Measurements from ENCODE around the gene ADGRG6.
"Not testable (repeated sequence)": the region's sequence is repeated elsewhere in the genome, so short reads cannot be mapped to it uniquely, and the experiment has no call there.

The ADGRG6 gene

DNA sequence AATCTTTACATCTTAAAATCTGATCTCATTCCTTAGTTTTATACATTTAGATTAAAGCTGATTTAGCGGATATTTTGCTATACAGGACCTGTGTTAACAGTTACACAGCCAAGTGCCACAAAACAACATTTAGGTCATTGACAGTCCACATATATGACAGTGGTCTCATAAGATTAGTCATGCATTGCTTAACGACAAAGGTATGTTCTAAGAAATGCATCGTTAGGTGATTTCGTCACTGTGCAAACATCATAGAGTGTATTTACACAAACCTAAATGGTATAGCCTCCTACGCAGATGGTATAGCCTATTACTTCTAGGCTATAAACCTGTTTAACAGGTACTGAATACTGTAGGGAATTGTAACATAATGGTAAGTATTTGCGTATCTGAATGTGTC lies 21.6 kb downstream of the ADGRG6 start:
- no peak for DNase-seq

DNA sequence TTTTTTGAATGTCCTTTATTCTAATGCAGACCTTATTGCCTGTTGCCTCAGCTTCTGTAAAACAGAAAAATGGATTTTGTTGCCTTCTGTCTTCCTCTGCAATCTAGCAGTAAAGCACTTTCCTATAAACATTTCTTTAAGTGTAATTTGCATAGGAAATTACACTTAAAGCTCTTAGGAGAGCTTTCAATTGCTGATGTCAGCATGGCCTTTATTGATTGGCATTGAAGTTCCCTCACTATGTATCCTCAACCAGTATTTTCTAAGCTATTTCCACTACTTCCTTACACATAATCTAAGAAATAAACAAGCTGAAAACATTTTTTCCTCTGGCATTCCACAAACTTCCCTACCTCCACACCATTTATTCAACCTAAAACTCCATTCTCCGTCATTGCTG lies 22.3 kb downstream of the ADGRG6 start:
- no peak for DNase-seq

DNA sequence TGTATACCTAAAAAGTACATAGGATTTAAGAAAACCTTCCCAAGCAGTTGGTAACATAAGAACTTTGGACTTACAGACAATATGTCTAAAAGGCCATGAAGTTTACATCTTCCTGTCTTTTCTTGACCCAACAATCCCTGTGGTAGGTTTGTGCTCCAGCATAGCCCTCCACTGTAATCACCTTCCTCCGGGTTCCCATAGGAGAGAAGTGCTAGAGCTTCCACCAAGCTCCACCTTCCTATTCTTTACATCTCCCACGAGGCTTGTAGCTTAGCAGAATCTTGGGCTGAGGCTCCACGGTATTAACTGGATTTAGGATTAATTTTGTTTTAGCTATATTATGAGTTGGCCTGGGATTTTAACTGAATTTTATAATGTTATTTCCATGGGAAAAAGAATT lies 23.3 kb downstream of the ADGRG6 start:
- DNase-seq: no peak

DNA sequence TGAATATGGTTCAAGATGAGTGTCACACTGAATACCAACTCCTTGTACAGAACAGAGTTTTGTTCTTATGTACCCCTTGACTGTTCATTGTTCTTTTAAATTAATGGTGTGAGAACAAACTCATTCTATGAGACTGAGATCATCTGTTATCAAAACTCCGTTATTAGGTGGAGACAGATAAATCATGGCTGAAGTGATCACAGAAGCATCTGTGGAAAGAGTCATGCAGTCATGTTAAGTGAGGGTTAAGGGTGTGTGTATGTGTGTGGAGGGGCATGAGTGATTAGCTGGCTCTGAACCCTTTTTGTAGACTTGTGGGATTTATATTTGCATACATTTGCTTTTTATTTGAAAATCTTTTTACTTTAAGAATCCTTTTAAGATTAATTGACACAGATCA lies 24.7 kb downstream of the ADGRG6 start:
- DNase-seq: no peak

DNA sequence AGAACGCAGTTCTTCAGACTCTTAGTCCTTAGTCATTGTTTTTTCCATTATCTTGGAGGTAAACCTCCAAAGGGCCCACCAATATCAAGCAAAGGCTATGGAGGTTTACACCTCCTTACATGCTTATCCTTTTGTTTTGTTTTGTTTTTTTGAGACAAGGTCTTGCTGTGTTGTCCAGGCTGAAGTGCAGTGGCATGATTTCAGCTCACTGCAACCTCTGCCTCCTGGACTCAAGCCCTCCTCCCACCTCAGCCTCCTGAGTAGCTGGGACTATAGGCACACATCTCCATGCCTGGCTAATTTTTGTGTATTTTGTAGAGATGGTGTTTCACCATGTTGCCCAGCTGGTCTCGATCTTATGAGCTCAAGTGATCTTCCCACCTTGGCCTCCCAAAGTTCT lies 26.3 kb downstream of the ADGRG6 start:
- no peak for DNase-seq

DNA sequence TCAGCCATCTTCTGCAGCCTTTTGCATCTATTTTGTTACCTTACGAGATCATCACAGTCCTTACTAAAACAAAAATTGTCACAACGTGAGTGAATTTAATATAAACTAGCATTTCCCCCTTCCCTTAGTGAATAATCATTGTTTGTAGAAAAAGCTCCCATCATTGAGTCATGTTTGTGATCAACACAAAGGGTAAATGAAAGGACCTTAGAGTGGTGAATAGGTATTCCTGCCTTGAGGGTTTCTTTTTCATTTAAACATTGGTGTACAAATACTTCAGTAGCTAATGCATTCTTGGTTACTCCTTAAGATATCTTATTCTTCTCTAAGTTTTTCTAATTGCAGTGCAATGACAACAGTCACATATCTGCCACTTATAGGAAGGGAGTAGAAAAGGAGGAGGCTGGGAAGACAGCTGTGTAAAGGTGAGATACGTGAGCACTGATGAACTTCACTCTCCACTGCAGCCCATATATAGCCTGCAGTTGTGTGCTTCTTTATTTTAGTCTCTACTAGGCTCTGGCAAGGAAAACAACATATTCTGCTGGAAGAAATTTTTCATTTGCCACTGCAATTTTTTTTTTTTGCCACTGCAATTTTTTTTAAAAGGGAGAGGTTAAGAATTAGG lies 27.8 kb downstream of the ADGRG6 start:
- DNase-seq: no peak

DNA sequence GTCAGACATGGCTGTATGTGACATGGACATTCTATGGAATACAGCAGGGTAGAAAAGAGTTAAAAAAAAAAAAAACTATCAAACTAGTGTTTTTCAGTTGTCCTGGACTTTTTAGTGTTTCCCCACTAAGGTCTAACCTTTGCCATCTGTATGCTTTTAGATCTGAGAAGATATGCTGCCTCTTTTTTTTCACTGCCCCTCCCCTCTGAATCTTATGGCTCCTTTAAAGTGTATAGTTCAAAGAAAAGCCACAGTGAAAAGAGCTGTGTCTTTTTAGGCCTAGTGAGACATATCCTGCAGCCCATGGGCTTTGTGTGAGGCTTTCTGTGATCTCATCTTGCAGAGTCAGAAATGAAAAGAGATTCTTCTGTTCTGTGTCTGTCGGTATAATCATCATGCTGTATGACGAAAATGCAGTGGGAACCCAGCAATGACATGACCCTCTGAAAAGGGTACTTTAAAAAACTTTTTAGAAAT lies 29.3 kb downstream of the ADGRG6 start:
- no peak for DNase-seq

DNA sequence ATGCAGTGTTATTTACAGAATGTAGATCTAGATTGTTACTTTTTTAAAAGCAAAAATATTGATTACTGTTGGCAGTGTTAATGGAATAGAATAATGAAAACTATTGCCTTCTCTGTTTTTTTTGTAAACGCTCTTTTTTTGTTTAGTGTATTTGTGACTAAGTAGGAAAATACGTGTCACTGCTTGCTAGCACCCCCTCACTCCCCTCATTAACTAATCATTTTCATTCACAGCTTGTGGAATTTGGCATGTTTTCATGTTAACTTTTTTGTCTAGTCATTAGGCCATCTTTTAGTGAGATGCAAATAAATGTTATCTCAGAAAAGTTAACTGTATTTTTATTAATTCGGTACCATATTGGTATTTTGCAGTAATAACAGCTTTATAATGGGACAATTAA lies 29.8 kb downstream of the ADGRG6 start:
- no peak for DNase-seq

DNA sequence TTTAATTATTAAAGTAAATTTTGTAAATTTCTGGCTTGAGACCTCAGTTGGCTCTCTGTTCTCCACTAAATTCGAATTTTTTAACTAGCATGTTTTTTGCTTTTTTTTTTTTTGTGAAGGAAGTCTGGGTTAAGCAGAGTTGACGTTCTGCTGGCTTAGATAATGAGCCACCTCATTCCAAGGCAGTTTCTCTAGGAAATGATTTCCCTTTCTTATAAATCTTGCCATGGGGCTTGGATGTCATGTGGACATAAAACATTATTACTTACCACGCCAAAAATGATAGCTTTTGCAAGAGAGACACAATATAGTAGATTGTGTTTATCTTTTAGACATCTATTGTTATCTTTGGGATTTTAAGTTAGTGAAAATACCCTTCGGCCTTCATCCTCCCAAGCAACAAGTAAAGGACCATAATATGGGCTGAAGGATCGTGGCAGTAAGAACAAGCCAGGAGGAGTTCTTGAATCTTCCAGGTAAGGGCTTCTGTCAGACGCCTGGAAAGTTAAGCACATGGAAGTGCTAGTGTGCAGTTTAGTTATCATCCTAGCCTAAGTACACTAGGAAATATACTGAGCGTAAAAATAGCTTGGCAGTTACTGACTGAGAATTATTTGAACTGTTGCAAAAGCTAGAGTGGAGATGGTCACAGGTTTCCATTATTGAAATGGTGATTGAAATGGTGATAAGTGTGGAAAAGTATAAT lies 30.7 kb downstream of the ADGRG6 start:
- DNase-seq: no peak

DNA sequence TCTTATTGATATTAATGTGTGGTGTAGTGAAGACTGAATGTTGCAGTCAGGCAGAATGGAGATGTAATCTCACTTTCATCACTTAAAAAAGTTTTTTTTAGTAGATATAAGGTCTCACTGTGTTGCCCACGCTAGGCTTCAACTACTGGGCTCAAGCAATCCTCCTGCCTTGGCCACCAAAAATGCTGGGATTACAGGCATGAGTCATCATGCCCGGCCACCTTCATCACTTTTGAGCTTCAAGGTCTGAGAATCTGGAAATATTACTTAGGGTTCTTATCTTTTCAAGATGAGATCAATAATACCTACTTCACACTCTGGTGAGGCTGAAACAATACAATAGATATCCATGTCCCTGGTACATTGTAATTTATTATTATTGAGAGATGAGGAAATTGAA lies 31.6 kb downstream of the ADGRG6 start:
- no peak for DNase-seq

DNA sequence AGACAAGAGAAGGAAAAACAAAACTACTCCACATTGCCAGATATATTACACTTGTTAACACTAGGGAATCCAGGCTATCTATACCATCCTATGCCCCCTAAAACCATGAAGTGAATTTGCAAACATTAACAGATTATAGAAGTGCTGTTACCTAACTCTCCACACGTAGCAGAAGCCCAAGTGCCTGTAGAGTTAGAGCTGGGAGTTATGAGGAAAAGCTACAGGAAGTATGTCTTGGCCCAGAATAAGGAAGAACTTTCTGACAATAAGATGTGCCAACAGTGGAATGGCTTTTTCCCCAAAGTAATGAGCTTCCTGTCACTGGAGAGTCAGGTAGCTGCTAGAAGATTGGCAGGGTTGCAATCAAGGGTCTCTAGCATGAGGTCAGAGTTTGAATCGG lies 32.5 kb downstream of the ADGRG6 start:
- no peak for DNase-seq

DNA sequence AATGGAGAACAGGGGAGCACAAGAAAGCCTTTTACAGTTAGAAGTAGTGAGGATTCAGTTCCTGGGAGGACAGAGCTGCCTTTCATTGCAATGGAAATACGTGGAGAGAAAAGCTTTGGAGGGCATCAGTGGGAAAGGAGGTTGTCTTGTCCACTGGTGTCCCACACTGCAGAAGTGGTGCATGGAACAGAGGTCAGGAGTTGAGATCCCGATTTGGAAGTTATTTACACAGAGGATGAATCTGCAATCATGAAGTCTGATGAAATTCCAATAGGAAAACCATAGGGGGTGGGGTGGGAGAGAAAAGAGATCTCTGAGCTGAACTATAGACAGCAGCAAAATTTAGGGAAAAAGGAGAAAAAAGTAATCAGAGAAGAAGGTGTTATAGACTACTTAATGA lies 33.6 kb downstream of the ADGRG6 start:
- no peak for DNase-seq

DNA sequence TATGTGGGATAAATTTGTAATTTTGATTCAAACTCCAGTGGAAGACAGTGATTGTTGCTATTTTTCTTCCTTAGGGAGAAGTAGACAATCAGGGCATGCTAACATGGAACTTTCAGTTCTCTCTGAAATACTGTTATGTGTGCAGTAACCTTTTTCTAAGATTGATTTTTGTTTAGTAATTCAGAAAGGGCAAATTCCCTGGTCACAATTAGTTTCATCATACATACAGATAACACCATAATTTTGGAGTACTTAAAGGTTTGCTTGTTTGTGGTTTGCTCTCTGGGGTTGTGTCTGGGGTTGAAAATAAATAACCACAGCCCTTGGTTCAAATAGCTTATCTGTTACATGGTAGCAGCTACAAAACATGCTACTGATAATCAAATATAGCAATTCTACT lies 34.4 kb downstream of the ADGRG6 start:
- DNase-seq: no peak

DNA sequence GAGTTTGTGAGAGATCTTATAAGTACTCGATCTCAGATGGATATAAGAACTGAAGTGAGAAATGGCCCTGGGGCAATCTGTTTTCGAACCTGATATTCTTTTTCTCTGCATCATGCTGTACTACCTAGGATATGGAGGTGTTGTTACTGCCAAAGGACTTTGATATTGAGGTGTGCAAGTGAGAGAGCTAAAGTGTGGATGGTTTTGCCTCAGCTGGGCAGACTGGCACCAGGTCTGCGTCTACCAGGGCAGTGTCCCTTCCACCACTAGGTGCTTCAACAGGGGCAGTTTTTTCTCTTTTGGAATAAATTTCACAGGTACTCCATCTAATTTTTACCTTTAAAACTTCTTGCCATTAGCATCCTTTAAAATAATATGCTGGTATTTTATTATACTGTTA lies 35.0 kb downstream of the ADGRG6 start:
- no peak for DNase-seq

DNA sequence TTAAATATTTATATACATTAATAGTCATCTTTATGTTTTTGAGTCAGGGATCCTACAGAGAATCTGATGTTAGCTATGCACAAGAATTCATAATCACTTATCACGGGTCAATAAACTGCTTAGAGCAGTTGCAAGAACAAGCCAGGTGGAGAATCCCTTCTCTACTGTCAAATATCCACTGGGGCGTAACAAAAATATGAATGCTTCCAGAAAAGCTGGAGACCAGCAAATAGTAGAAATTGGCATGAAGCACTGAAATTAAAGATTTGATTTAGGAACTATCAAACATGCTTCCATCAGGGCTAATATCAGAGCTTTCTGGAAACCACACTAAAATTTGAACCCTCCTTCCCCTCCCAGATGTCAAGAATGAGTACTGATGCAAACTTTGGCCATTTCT lies 37.3 kb downstream of the ADGRG6 start:
- no peak for DNase-seq

DNA sequence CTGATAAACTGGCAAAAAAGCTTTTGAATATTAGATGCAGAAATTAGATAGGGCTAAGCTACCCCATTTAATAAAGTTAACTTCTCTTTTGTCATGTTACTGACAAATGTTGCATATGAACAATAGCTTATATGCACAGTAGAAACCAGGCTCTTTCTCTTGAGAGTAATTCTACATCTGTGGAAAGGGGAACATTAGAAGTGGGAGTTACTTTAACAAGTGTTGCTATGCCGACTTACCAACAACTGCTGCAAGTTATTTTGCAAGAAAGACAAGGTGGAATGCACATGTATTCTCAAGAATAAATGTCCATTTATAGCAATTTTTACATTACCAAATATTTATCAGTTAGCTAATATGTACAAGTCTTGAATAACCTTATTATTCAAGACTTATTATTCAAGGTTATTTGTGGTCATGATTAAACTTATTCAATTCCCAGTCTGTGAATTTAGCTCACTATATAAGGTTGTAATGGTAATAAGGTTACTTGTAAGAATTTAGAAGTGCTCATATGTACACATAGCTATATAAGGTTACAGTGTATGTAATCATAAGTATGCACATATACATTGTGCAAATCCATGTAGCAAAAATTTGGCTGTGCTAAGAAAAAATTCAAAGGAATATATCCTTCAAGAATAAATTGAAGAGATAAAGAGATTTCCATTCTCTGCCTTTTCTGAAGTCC lies 38.3 kb downstream of the ADGRG6 start:
- DNase-seq: no peak

DNA sequence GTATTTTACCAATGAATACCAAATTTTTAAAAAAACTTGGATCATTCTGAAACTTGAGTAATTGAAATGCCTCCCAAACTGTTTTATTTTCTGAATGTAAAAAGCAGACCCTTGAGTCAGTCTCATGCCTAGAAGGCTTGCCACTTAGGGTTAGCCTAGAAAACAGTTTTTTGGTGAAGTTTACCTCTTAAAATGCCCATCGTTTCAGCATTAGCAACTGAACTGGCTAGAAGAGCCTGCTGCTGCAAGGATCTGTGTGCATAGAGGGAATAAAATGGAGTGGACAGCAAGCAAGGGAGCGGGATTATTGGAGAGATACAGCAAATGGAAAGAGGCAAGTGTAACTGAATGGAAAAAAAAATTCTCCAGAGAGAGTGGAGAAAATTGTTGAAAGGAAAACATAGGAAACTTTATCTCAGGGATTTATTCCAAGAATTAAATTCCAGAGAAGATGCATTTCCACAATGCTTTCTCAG lies 40.1 kb downstream of the ADGRG6 start:
- no peak for DNase-seq

DNA sequence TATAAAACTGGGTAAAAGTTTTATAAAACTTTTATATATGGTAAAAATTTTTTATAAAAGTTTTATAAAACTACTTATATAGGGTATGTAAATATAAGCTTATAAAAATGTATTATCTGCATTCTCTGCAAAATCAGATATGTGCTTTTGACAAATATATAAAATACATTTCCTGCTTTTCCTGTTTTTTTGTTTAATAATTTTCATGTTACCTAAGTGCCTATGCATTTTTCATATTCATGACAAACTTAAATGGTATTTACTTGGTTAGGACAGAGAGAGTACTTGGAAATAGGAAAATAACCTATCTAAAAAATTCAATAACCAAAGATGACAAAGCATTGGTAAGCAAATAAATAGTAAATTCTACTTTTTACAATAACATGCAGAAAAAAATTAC lies 41.2 kb downstream of the ADGRG6 start:
- no peak for DNase-seq

DNA sequence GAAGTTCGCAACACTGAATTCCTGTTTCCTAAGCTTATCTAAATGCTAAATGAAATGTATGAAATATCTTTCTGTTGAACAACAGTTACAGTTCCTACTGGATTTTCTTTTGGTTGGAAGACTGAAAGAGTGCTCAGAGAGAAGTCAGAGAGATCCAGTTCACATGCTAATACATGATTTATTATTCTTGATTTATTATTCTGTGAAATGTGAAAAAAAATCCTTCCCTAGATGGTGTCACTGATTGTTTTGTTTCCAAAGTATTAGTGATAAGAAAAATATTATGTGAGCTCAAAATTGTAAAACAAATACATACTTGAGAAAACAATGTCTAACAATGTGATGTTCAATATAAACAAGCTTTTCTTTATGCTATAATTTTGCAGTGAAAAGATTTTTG lies 42.1 kb downstream of the ADGRG6 start:
- DNase-seq: no peak

DNA sequence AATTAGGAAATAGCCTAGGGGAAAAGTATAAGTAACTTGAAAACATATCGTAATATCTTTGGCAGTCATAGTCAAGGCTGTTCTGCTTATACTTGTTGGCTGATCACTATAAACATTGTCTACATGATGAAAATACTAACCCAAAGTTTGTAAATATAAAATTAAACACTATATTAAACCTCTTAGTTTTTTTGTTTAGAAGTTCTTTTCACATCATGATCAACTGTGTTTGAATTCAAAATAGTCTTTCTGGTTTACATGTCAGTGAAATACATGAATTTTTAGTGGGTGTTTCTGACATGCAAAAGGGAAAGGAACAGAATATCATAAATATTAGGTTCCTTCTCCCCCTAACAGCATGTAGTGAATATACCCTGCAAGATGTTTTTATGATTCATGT lies 43.5 kb downstream of the ADGRG6 start:
- DNase-seq: no peak

DNA sequence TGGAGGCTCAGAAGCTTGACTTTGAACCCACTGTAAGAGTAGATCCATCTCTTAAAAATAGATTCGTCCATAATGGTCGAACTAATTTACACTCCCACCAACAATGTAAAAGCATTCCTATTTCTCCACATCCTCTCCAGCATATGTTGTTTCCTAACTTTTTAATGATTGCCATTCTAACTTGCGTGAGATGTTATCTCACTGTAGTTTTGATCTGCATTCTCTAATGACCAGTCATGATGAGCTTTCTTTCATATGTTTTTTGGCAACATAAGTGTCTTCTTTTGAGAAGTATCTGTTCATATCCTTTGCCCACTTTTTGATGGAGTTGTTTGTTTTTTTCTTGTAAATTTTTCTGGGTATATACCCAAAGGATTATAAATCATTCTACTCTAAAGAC lies 44.4 kb downstream of the ADGRG6 start:
- DNase-seq: not testable (repeated sequence)

DNA sequence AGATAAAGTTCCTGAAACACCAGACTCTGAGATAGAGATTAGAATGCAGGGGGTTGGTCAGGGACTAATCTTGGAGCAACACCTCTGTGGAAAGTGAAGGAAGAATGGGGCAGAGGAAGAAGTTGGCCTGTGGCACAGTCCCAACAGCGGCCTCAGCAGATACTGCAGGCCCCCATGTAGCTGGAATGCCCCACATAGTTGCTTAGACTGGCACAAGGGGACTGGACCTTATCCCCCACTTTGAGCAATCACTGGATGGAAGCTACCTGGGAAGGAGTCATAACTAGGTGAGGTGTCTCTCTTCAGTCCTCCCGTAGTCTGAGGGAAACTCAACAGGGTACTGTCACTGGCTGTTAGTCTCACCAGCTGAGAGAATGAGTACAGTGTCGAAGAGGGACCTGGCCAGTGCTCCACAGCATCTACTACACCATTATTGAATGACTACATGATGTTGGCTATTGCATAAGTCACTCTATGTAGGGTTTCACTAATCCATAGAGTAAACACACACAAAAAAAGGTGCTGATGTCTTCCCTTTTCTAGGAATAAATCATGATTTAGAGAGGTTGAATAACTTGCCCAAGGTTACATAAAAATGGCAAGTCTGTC lies 47.5 kb downstream of the ADGRG6 start:
- DNase-seq: no peak

DNA sequence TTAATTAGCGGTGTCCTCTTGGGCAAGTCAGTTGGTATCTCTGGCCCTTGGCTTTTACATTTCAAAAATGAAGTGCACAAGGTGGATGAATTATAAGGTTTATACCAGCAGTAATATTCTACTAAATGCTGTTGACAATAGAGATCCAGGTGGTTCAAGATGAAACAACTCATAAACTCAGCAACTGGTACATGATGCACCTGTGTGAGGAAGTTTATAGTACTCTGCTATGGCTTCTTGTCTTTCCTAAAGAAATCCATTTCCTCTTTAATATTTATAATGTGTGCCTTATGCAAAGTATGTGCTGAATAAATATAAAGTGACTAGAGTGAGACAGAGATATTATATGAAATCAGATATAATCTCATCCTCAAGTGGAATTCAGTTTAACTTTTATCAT lies 48.5 kb downstream of the ADGRG6 start:
- no peak for DNase-seq

DNA sequence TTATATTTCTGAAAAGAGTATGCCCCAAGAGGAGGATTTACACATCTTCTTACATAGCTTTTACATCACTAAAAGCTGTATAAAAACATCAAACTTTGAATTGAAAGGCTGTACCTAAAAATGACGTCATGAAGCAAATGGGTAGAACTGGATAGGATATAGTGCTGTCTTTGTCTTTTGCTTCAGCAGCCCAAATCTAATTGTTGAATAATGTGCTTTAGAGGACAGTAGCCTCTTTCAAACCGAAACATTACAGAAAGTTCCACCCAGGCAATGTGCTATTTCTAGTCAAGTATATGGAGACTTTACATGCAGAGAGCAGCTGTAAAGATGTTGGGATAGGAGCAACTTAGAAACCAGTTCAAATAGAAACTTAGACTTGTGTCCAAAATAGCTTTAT lies 51.9 kb downstream of the ADGRG6 start:
- DNase-seq: no peak
